ENCODE data around the gene SEPHS2. TPM values are rescaled to one million over a fixed set of nuclear protein-coding genes. Genes with fewer than 3 reads are reported as not detected.
A peak's percentile ranks its signal among the peaks of the same experiment; 100 is the strongest.
"Not testable (repeated sequence)": the region's sequence is repeated elsewhere in the genome, so short reads cannot be mapped to it uniquely, and the experiment has no call there.

SEPHS2 gene
- total RNA-seq, 1 experiment from 2014 or later, result 52.6 TPM

GRCh38 chr16:30478766-30479478 is 33.2 kb upstream of the SEPHS2 start:
- no peaks in the 10 kb centered on the region for H4K20me1 ChIP-seq (ENCODE audit: control insufficient read depth, insufficient read depth, insufficient read length)
- H3K36me3 Mint-ChIP-seq (ENCODE audit: insufficient read depth in 1 of 3, low read depth in 3 of 3), result no peaks in the 10 kb centered on the region
- H3K4me3 Mint-ChIP-seq, result no peak overlapping the region
- peak overlapping the region; percentile 94; the same call in 1 of the 2 replicates for H2BK15ac ChIP-seq (ENCODE audit: low read depth, low read length)
- no peak for TF ChIP-seq CTCF (conservative IDR thresholded peaks at IDR 0.05)
- DNase-seq, result no peak
- H3K27me3 Mint-ChIP-seq (ENCODE audit: low read depth), result peaks cover 30% of the 10 kb centered on the region
- no CpG with 5 or more reads among the region's 12 CpGs for WGBS (ENCODE audit: extremely low coverage, insufficient read length, low lambda C conversion rate)
- H4K91ac ChIP-seq (ENCODE audit: insufficient read length, low read depth, low read length), result no peak overlapping the region
- no peak overlapping the region for H4K8ac ChIP-seq (replicated peaks; ENCODE audit: insufficient read length, low read depth, low read length)
- no peak overlapping the region for H3K27ac ChIP-seq (ENCODE audit: insufficient read length, low read depth, low read length)
- H2BK12ac ChIP-seq (ENCODE audit: insufficient read length, low read depth, low read length), result no peak overlapping the region
- no peaks in the 10 kb centered on the region for H3K9me3 ChIP-seq (ENCODE audit: control insufficient read depth, low read depth, low read length)
- no peak overlapping the region for H3K56ac ChIP-seq (ENCODE audit: insufficient read length, low read depth, low read length)
- H3K4me1 Mint-ChIP-seq, result no peaks in the 10 kb centered on the region
- no peak overlapping the region for H3K4me2 ChIP-seq (ENCODE audit: insufficient read depth, insufficient read length, low read length)
- no peak overlapping the region for H3K23ac ChIP-seq (ENCODE audit: insufficient read length, low read depth, low read length)
- H3K4me1 ChIP-seq (ENCODE audit: insufficient read depth, low read length), result no peaks in the 10 kb centered on the region
- H3K79me2 ChIP-seq (ENCODE audit: insufficient read depth, low read length), result no peaks in the 10 kb centered on the region
- no peak overlapping the region for H3K18ac ChIP-seq (ENCODE audit: insufficient read length, low read depth, low read length)
- H3K27ac Mint-ChIP-seq, result no peak overlapping the region; a peak in 1 of 7 replicates
- no peak overlapping the region for H3K9ac ChIP-seq (ENCODE audit: extremely low read depth, insufficient read length, low read length)
- H3K79me1 ChIP-seq (ENCODE audit: insufficient read depth, low read depth, low read length, poor library complexity, severe bottlenecking), result no peaks in the 10 kb centered on the region
- no peaks in the 10 kb centered on the region for H3K27me3 ChIP-seq (ENCODE audit: insufficient read depth, low read length)
- no peak overlapping the region for H2BK20ac ChIP-seq (ENCODE audit: low read depth, low read length, poor library complexity, severe bottlenecking)
- H3K14ac ChIP-seq (ENCODE audit: insufficient read depth, low read length), result no peak overlapping the region; the same call in 1 of the 2 replicates
- no peak overlapping the region for H2BK5ac ChIP-seq (ENCODE audit: insufficient read length, low read length)
- H2BK120ac ChIP-seq (ENCODE audit: low read depth, low read length, poor library complexity, severe bottlenecking), result no peak overlapping the region
- no peak overlapping the region for H3K4ac ChIP-seq (ENCODE audit: low read depth, low read length)
- no peak overlapping the region for H2AFZ ChIP-seq (ENCODE audit: low read length)
- no peaks in the 10 kb centered on the region for H3K23me2 ChIP-seq (ENCODE audit: insufficient read length, low read depth, low read length, poor library complexity, severe bottlenecking)
- H3T11ph ChIP-seq (ENCODE audit: low read length), result no peak overlapping the region
- H4K5ac ChIP-seq (ENCODE audit: insufficient read length, low read depth, low read length), result no peak overlapping the region
- no peaks in the 10 kb centered on the region for H3K9me3 Mint-ChIP-seq
- no peak overlapping the region for H2AK5ac ChIP-seq (ENCODE audit: insufficient read length, low read length)

GRCh38 chr16:30477773-30478172 is 32.1 kb upstream of the SEPHS2 start:
- not testable (repeated sequence) for H3K4me1 Mint-ChIP-seq; H3K23me2 ChIP-seq (ENCODE audit: insufficient read length, low read depth, low read length, poor library complexity, severe bottlenecking); H3K79me2 ChIP-seq (ENCODE audit: insufficient read depth, low read length); H4K20me1 ChIP-seq (ENCODE audit: control insufficient read depth, insufficient read depth, insufficient read length); H3K27ac ChIP-seq (ENCODE audit: insufficient read length, low read depth, low read length); H3K79me1 ChIP-seq (ENCODE audit: insufficient read depth, low read depth, low read length, poor library complexity, severe bottlenecking); H3K14ac ChIP-seq (ENCODE audit: insufficient read depth, low read length); H2AFZ ChIP-seq (ENCODE audit: low read length); H3K27me3 ChIP-seq (ENCODE audit: insufficient read depth, low read length); H3K9me3 ChIP-seq (ENCODE audit: control insufficient read depth, low read depth, low read length); DNase-seq; H3K18ac ChIP-seq (ENCODE audit: insufficient read length, low read depth, low read length); H3K9ac ChIP-seq (ENCODE audit: extremely low read depth, insufficient read length, low read length); H3K56ac ChIP-seq (ENCODE audit: insufficient read length, low read depth, low read length); H3K4ac ChIP-seq (ENCODE audit: low read depth, low read length); H2BK5ac ChIP-seq (ENCODE audit: insufficient read length, low read length); H3K9me3 Mint-ChIP-seq; H4K5ac ChIP-seq (ENCODE audit: insufficient read length, low read depth, low read length); H2BK120ac ChIP-seq (ENCODE audit: low read depth, low read length, poor library complexity, severe bottlenecking); H2AK5ac ChIP-seq (ENCODE audit: insufficient read length, low read length); H3K4me3 Mint-ChIP-seq; H3K4me2 ChIP-seq (ENCODE audit: insufficient read depth, insufficient read length, low read length); H3K27ac Mint-ChIP-seq; H3K36me3 Mint-ChIP-seq (ENCODE audit: insufficient read depth in 1 of 3, low read depth in 3 of 3); H3K4me1 ChIP-seq (ENCODE audit: insufficient read depth, low read length); H2BK12ac ChIP-seq (ENCODE audit: insufficient read length, low read depth, low read length); H3K23ac ChIP-seq (ENCODE audit: insufficient read length, low read depth, low read length); H3T11ph ChIP-seq (ENCODE audit: low read length); H2BK20ac ChIP-seq (ENCODE audit: low read depth, low read length, poor library complexity, severe bottlenecking); H4K91ac ChIP-seq (ENCODE audit: insufficient read length, low read depth, low read length); H4K8ac ChIP-seq (replicated peaks; ENCODE audit: insufficient read length, low read depth, low read length); H2BK15ac ChIP-seq (ENCODE audit: low read depth, low read length)
- H3K27me3 Mint-ChIP-seq (ENCODE audit: low read depth), result peaks cover 31% of the 10 kb centered on the region
- WGBS (ENCODE audit: extremely low coverage, insufficient read length, low lambda C conversion rate), result no CpG with 5 or more reads among the region's 3 CpGs
